ENCODE data around the gene NUMB.

DNA sequence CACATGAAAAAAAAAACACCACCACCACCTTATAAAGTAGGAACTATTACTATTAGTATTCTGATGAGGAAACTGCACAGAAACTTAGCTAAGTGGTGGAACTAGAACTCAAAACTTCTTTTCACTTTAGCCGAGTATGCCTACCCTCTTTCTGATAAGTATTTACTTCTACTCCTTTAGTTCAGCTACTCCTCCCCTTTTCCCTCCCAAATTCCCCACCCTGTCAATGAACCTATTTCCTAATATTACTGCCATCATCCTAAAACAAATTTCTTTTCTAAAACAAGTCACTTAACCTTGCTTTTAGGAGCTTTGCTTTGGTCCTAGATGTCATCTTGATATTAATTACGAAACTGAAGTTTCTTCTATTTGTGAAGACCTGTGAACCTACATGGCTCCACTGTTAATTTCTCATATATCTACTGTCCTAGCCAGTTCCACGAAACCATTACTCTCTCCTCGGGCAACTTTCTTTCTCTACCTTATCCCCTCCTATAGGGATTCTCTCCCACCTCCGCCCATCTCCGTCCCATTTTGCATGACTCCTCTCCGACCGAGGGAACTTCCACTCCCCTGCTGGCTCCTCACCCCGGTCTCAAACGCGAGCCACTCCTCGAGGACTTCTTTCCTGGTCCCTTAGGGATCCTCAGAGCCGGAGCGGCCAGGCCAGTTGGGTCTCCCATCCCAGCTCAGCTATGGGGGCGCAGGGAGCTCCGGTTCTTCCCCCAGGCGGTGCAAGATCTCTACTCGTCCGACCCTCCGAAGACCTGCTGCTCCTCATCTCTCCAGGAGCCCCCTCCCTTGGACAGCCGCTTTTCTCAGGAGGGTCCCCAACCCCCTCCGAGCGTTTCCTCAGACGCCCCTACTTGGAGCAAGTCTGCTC, 1.1 kb downstream of the NUMB start:
- TF ChIP-seq, protein P1, sequence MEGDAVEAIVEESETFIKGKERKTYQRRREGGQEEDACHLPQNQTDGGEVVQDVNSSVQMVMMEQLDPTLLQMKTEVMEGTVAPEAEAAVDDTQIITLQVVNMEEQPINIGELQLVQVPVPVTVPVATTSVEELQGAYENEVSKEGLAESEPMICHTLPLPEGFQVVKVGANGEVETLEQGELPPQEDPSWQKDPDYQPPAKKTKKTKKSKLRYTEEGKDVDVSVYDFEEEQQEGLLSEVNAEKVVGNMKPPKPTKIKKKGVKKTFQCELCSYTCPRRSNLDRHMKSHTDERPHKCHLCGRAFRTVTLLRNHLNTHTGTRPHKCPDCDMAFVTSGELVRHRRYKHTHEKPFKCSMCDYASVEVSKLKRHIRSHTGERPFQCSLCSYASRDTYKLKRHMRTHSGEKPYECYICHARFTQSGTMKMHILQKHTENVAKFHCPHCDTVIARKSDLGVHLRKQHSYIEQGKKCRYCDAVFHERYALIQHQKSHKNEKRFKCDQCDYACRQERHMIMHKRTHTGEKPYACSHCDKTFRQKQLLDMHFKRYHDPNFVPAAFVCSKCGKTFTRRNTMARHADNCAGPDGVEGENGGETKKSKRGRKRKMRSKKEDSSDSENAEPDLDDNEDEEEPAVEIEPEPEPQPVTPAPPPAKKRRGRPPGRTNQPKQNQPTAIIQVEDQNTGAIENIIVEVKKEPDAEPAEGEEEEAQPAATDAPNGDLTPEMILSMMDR (conservative IDR thresholded peaks at IDR 0.05; ENCODE audit: low read depth, low read length), result no peak
- no peak for TF ChIP-seq MXI1 (IDR thresholded peaks at IDR 0.05; ENCODE audit: borderline replicate concordance, low read depth, low read length)
- TF ChIP-seq MAZ (IDR thresholded peaks at IDR 0.05; ENCODE audit: borderline replicate concordance, low read depth, low read length), result no peak
- no peak for TF ChIP-seq CHD1 (IDR thresholded peaks at IDR 0.05; ENCODE audit: low read depth, low read length)
- TF ChIP-seq FOS (IDR thresholded peaks at IDR 0.05; ENCODE audit: low read depth, low read length), result no peak

Data from IMR-90 (cell line).